ENCODE data around the gene DCAF10.
"Not testable (repeated sequence)": the region's sequence is repeated elsewhere in the genome, so short reads cannot be mapped to it uniquely, and the experiment has no call there.

Gene DCAF10

GRCh38 chr9:37870799-37871176 lies 70.2 kb downstream of the DCAF10 start:
- no peak for DNase-seq

GRCh38 chr9:37873955-37874354 lies 73.4 kb downstream of the DCAF10 start:
- DNase-seq, result no peak

- no peak for DNase-seq
Observed at GRCh38 chr9:37876376-37876775, 75.8 kb downstream of the DCAF10 start.

- DNase-seq, result no peak
Observed at GRCh38 chr9:37880916-37881479, 80.4 kb downstream of the DCAF10 start.

- not testable (repeated sequence) for DNase-seq
Observed at GRCh38 chr9:37887977-37888583, 87.5 kb downstream of the DCAF10 start.

- no peak for DNase-seq
Observed at GRCh38 chr9:37889536-37889935, 88.9 kb downstream of the DCAF10 start.

GRCh38 chr9:37891042-37891441 lies 90.4 kb downstream of the DCAF10 start:
- not testable (repeated sequence) for DNase-seq

GRCh38 chr9:37892063-37892462 lies 91.5 kb downstream of the DCAF10 start:
- DNase-seq, result no peak

GRCh38 chr9:37897665-37898064 lies 97.1 kb downstream of the DCAF10 start:
- no peak for DNase-seq

GRCh38 chr9:37899041-37899440 lies 98.4 kb downstream of the DCAF10 start:
- no peak for DNase-seq

- no peak for DNase-seq
Observed at GRCh38 chr9:37902131-37902530, 101.5 kb downstream of the DCAF10 start.

- no peak for DNase-seq
Observed at GRCh38 chr9:37902796-37903646, 102.4 kb downstream of the DCAF10 start.

GRCh38 chr9:37903647-37904444 lies 103.2 kb downstream of the DCAF10 start, which contains the start of gene SLC25A51:
Gene SLC25A51, minus strand, starts transcription at chr9:37904127. Its CDS starts 15,577 bp downstream, at chr9:37888550.
- peak; percentile 97 for DNase-seq

GRCh38 chr9:37904445-37905130 lies 104.0 kb downstream of the DCAF10 start:
- no peak for DNase-seq

GRCh38 chr9:37905131-37905505 lies 104.5 kb downstream of the DCAF10 start:
- no peak for DNase-seq

GRCh38 chr9:37905776-37906175 lies 105.2 kb downstream of the DCAF10 start:
- no peak for DNase-seq

- no peak for DNase-seq
Observed at GRCh38 chr9:37906312-37907239, 106.0 kb downstream of the DCAF10 start.

GRCh38 chr9:37908283-37908682 lies 107.7 kb downstream of the DCAF10 start:
- no peak for DNase-seq

- no peak for DNase-seq
Observed at GRCh38 chr9:37908698-37909186, 108.1 kb downstream of the DCAF10 start.

GRCh38 chr9:37909326-37909725 lies 108.7 kb downstream of the DCAF10 start:
- no peak for DNase-seq

GRCh38 chr9:37909836-37910235 lies 109.2 kb downstream of the DCAF10 start:
- not testable (repeated sequence) for DNase-seq

All from stimulated activated CD4-positive, alpha-beta T cell treated with anti-CD3 and anti-CD28 coated beads, Interleukin-4, amount 100 ng/mL, for 1 hour (primary cell).